Measurements from ENCODE around the gene ADORA2B.
"Not testable (repeated sequence)": the region's sequence is repeated elsewhere in the genome, so short reads cannot be mapped to it uniquely, and the experiment has no call there.

Gene ADORA2B

GRCh38 chr17:15955793-15956541, 11.0 kb downstream of the ADORA2B start:
- DNase-seq = no peak

- DNase-seq = no peak
Measured at GRCh38 chr17:15957206-15957605, 12.3 kb downstream of the ADORA2B start.

GRCh38 chr17:15957608-15958307, 12.8 kb downstream of the ADORA2B start:
- no peak for DNase-seq

- DNase-seq = no peak
Measured at GRCh38 chr17:15958484-15958854, 13.5 kb downstream of the ADORA2B start.

- DNase-seq = no peak
Measured at GRCh38 chr17:15963670-15964110, 18.8 kb downstream of the ADORA2B start.

GRCh38 chr17:15965528-15965927, 20.6 kb downstream of the ADORA2B start:
- DNase-seq = peak; percentile 61

GRCh38 chr17:15966183-15966878, 21.4 kb downstream of the ADORA2B start:
- peak; percentile 93 for DNase-seq

- no peak for DNase-seq
Measured at GRCh38 chr17:15966879-15967248, 21.9 kb downstream of the ADORA2B start.

- no peak for DNase-seq
Measured at GRCh38 chr17:15967706-15968399, 22.9 kb downstream of the ADORA2B start.

GRCh38 chr17:15969463-15969862, 24.5 kb downstream of the ADORA2B start:
- no peak for DNase-seq

GRCh38 chr17:15970500-15970899, 25.6 kb downstream of the ADORA2B start:
- no peak for DNase-seq

- no peak for DNase-seq
Measured at GRCh38 chr17:15971098-15971678, 26.3 kb downstream of the ADORA2B start.

- no peak for DNase-seq
Measured at GRCh38 chr17:15971882-15972281, 27.0 kb downstream of the ADORA2B start.

GRCh38 chr17:15972497-15972951, 27.6 kb downstream of the ADORA2B start:
- no peak for DNase-seq

- DNase-seq = no peak
Measured at GRCh38 chr17:15973016-15973415, 28.1 kb downstream of the ADORA2B start.

- DNase-seq = no peak
Measured at GRCh38 chr17:15973834-15974233, 28.9 kb downstream of the ADORA2B start.

- DNase-seq = no peak
Measured at GRCh38 chr17:15977894-15978293, 33.0 kb downstream of the ADORA2B start.

- DNase-seq = no peak
Measured at GRCh38 chr17:15978606-15979005, 33.7 kb downstream of the ADORA2B start.

- DNase-seq = not testable (repeated sequence)
Measured at GRCh38 chr17:15979013-15979412, 34.1 kb downstream of the ADORA2B start.

- DNase-seq = no peak
Measured at GRCh38 chr17:15981208-15981607, 36.3 kb downstream of the ADORA2B start.

- DNase-seq = no peak
Measured at GRCh38 chr17:15981646-15982580, 37.0 kb downstream of the ADORA2B start.

- no peak for DNase-seq
Measured at GRCh38 chr17:15996322-15996721, 51.4 kb downstream of the ADORA2B start.
